HG03280 (cell line): ENCODE data around the gene FBXO8.
A peak's percentile ranks its signal among the peaks of the same experiment; 100 is the strongest.
"Not testable (repeated sequence)": the region's sequence is repeated elsewhere in the genome, so short reads cannot be mapped to it uniquely, and the experiment has no call there.

Experiments used
- ATAC-seq: cut with Tn5 transposase; IDR thresholded peaks from one replicate; pipeline ENCODE4 v1.9.1; 2021; ENCODE audit warnings: mild to moderate bottlenecking, moderate library complexity; ENCODE audit not compliant: unreplicated experiment

The FBXO8 gene

GRCh38 chr4:174284487-174284886, 1.0 kb upstream of the FBXO8 start:
- ATAC-seq = no peak

- peak; percentile 98 for ATAC-seq
Measured at GRCh38 chr4:174282836-174283506, 496 bp downstream of the FBXO8 start.

- no peak for ATAC-seq
Measured at GRCh38 chr4:174281901-174282300, 1.6 kb downstream of the FBXO8 start.

- ATAC-seq = no peak
Measured at GRCh38 chr4:174281182-174281737, 2.2 kb downstream of the FBXO8 start.

GRCh38 chr4:174279433-174280155, 3.9 kb downstream of the FBXO8 start:
- ATAC-seq = no peak

- no peak for ATAC-seq
Measured at GRCh38 chr4:174278467-174278866, 5.0 kb downstream of the FBXO8 start.

- no peak for ATAC-seq
Measured at GRCh38 chr4:174277433-174277832, 6.0 kb downstream of the FBXO8 start.

GRCh38 chr4:174275101-174275500, 8.4 kb downstream of the FBXO8 start:
- ATAC-seq = no peak

- ATAC-seq = no peak
Measured at GRCh38 chr4:174274436-174274835, 9.0 kb downstream of the FBXO8 start.

- ATAC-seq = no peak
Measured at GRCh38 chr4:174273930-174274329, 9.5 kb downstream of the FBXO8 start.

- ATAC-seq = no peak
Measured at GRCh38 chr4:174266416-174266815, 17.1 kb downstream of the FBXO8 start.

GRCh38 chr4:174265916-174266315, 17.6 kb downstream of the FBXO8 start:
- no peak for ATAC-seq

- ATAC-seq = no peak
Measured at GRCh38 chr4:174263445-174263736, 20.1 kb downstream of the FBXO8 start.

GRCh38 chr4:174262624-174263444, 20.6 kb downstream of the FBXO8 start:
- ATAC-seq = no peak

GRCh38 chr4:174261432-174261831, 22.0 kb downstream of the FBXO8 start:
- not testable (repeated sequence) for ATAC-seq

GRCh38 chr4:174260099-174260498, 23.4 kb downstream of the FBXO8 start:
- ATAC-seq = no peak

GRCh38 chr4:174259580-174259979, 23.9 kb downstream of the FBXO8 start:
- no peak for ATAC-seq

GRCh38 chr4:174256277-174256713, 27.2 kb downstream of the FBXO8 start:
- ATAC-seq = no peak

- ATAC-seq = no peak
Measured at GRCh38 chr4:174255786-174256185, 27.7 kb downstream of the FBXO8 start.

- no peak for ATAC-seq
Measured at GRCh38 chr4:174255374-174255773, 28.1 kb downstream of the FBXO8 start.

- no peak for ATAC-seq
Measured at GRCh38 chr4:174254613-174255012, 28.9 kb downstream of the FBXO8 start.

- ATAC-seq = no peak
Measured at GRCh38 chr4:174252412-174252811, 31.1 kb downstream of the FBXO8 start.
